Measurements from ENCODE around the gene PXMP4.
A peak's percentile ranks its signal among the peaks of the same experiment; 100 is the strongest.
"Not testable (repeated sequence)": the region's sequence is repeated elsewhere in the genome, so short reads cannot be mapped to it uniquely, and the experiment has no call there.

PXMP4 gene

GRCh38 chr20:33719989-33720709 lies at the start of gene PXMP4:
Gene PXMP4 (minus strand): TSS chr20:33720310. CDS start chr20:33720207, 103 bp downstream.
- peak; percentile 73 for DNase-seq (ENCODE audit: low read depth)

GRCh38 chr20:33769043-33769442 lies 48.9 kb upstream of the PXMP4 start:
- DNase-seq (ENCODE audit: low read depth): no peak

- no peak for DNase-seq (ENCODE audit: low read depth)
Measured at GRCh38 chr20:33767777-33768138, 47.6 kb upstream of the PXMP4 start.

GRCh38 chr20:33766686-33767085 lies 46.6 kb upstream of the PXMP4 start:
- DNase-seq (ENCODE audit: low read depth): no peak

- DNase-seq (ENCODE audit: low read depth): no peak
Measured at GRCh38 chr20:33765592-33765991, 45.5 kb upstream of the PXMP4 start.

- no peak for DNase-seq (ENCODE audit: low read depth)
Measured at GRCh38 chr20:33765099-33765498, 45.0 kb upstream of the PXMP4 start.

- DNase-seq (ENCODE audit: low read depth): no peak
Measured at GRCh38 chr20:33761698-33762250, 41.7 kb upstream of the PXMP4 start.

GRCh38 chr20:33757458-33757857 lies 37.3 kb upstream of the PXMP4 start:
- DNase-seq (ENCODE audit: low read depth): no peak

GRCh38 chr20:33757046-33757445 lies 36.9 kb upstream of the PXMP4 start:
- no peak for DNase-seq (ENCODE audit: low read depth)

GRCh38 chr20:33755936-33756490 lies 35.9 kb upstream of the PXMP4 start:
- not testable (repeated sequence) for DNase-seq (ENCODE audit: low read depth)

GRCh38 chr20:33753763-33754162 lies 33.7 kb upstream of the PXMP4 start:
- DNase-seq (ENCODE audit: low read depth): no peak

GRCh38 chr20:33753143-33753542 lies 33.0 kb upstream of the PXMP4 start:
- no peak for DNase-seq (ENCODE audit: low read depth)

- no peak for DNase-seq (ENCODE audit: low read depth)
Measured at GRCh38 chr20:33751775-33752174, 31.7 kb upstream of the PXMP4 start.

- no peak for DNase-seq (ENCODE audit: low read depth)
Measured at GRCh38 chr20:33746325-33746998, 26.4 kb upstream of the PXMP4 start.

- DNase-seq (ENCODE audit: low read depth): no peak
Measured at GRCh38 chr20:33744773-33745385, 24.8 kb upstream of the PXMP4 start.

GRCh38 chr20:33744181-33744580 lies 24.1 kb upstream of the PXMP4 start:
- no peak for DNase-seq (ENCODE audit: low read depth)

- DNase-seq (ENCODE audit: low read depth): no peak
Measured at GRCh38 chr20:33740189-33740588, 20.1 kb upstream of the PXMP4 start.

- DNase-seq (ENCODE audit: low read depth): no peak
Measured at GRCh38 chr20:33739493-33739892, 19.4 kb upstream of the PXMP4 start.

GRCh38 chr20:33736962-33737361 lies 16.9 kb upstream of the PXMP4 start:
- no peak for DNase-seq (ENCODE audit: low read depth)

GRCh38 chr20:33733654-33734576 lies 13.8 kb upstream of the PXMP4 start:
- no peak for DNase-seq (ENCODE audit: low read depth)

GRCh38 chr20:33732166-33732970 lies 12.3 kb upstream of the PXMP4 start:
- DNase-seq (ENCODE audit: low read depth): peak; percentile 84

Data from activated T-helper 1 cell treated with Interleukin-2 at 50 U/mL for 16 hours (primary cell).